Measurements from ENCODE around the gene SMAP1.

DNA sequence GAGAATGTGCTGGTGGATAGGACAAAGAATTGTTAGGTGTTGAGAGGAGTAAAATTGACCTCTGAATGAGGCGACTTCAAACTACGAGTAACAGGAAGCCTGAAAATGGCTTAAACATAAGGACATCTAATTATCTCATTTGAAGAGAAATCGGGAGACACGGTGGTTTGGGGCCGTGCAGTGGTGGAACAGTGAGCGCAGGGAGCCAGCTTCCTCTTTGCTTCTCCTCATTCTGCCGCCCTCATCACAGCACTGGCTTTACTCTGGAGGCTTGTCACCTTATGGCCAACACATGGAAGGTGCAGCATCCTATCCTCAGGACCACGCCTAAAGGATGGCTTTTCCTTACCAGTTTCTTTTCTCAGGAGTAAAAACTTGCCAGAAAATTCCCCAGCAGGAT, 174.9 kb downstream of the SMAP1 start:
- TF ChIP-seq, protein P1, sequence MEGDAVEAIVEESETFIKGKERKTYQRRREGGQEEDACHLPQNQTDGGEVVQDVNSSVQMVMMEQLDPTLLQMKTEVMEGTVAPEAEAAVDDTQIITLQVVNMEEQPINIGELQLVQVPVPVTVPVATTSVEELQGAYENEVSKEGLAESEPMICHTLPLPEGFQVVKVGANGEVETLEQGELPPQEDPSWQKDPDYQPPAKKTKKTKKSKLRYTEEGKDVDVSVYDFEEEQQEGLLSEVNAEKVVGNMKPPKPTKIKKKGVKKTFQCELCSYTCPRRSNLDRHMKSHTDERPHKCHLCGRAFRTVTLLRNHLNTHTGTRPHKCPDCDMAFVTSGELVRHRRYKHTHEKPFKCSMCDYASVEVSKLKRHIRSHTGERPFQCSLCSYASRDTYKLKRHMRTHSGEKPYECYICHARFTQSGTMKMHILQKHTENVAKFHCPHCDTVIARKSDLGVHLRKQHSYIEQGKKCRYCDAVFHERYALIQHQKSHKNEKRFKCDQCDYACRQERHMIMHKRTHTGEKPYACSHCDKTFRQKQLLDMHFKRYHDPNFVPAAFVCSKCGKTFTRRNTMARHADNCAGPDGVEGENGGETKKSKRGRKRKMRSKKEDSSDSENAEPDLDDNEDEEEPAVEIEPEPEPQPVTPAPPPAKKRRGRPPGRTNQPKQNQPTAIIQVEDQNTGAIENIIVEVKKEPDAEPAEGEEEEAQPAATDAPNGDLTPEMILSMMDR (IDR thresholded peaks at IDR 0.05 in 4 of 5, conservative IDR thresholded peaks at IDR 0.05 in 1 of 5): no peak
- no peak for TF ChIP-seq POLR2A (IDR thresholded peaks at IDR 0.05)
